K562 (cell line): ENCODE measurements around the gene P2RY14. TPM values are rescaled to one million over a fixed set of nuclear protein-coding genes. Genes with fewer than 3 reads are reported as not detected.
A peak's percentile ranks its signal among the peaks of the same experiment; 100 is the strongest.

Experiments
- ATAC-seq: fragments of 200-7000 bp; cut with Tn5 transposase; 3 replicates; pipeline ENCODE4 v1.9.1; 2020; ENCODE audit warnings: moderate library complexity
- BruUV-seq: library from RNA; stranded (reverse); fragments of 400-500 nt; replicated peaks from 2 replicates; lab custom pipeline; 2021; lab: Mats Ljungman, UMichigan
- CTCF ChIA-PET: fragments of 300-600 bp; formaldehyde crosslinking; extraction: SDS; loops from one replicate; lab custom pipeline; 2021; ENCODE audit warnings: low intra/inter-chr PET ratio; lab: Yijun Ruan, JAX
- POLR2A ChIA-PET: fragments of 300-600, 350-650 bp; sonication (Branson Sonifier 250); formaldehyde crosslinking; extraction: SDS; loops from one replicate; lab custom pipeline; 2021; ENCODE audit warnings: antibody characterized with exemption, inconsistent platforms; lab: Yijun Ruan, JAX
- DNase-seq, 4 experiments: peaks; one replicate each; pipeline versions ENCODE4 v3.0.0 to v3.0.0-alpha.2; 2011 to 2018; ENCODE audit warnings: low spot score in 3 of 4, mixed read lengths in 3 of 4; ENCODE audit errors: extremely low read depth in 1 of 4
- FAIRE-seq: peaks from 2 replicates; lab custom pipeline; 2011; peaks lifted over from hg19 to GRCh38; lab: Jason Lieb, UNC
- H2AFZ ChIP-seq: 2 replicates; pipeline ENCODE4 v1.6.0; 2011; ENCODE audit warnings: low read depth, low read length, control low read depth, inconsistent platforms
- H3K27ac ChIP-seq: fragments of 200-600 bp; 3 replicates; pipeline ENCODE4 v1.8.0; 2011; ENCODE audit warnings: low read depth, mild to moderate bottlenecking, control low read depth, inconsistent platforms, low read length, moderate library complexity, mixed read lengths; ENCODE audit errors: extremely low read depth
- H3K27me3 ChIP-seq, 2 experiments: fragments of 300-600 bp in 1 of 2; 2 replicates in 1 of 2; 3 replicates in 1 of 2; pipeline versions ENCODE4 v1.6.0 to v1.8.0; 2011; ENCODE audit warnings: inconsistent platforms in 2 of 2, low read length in 2 of 2, mild to moderate bottlenecking in 1 of 2, mixed read lengths in 1 of 2, moderate library complexity in 1 of 2; ENCODE audit not compliant: control insufficient read depth in 2 of 2, insufficient read depth in 2 of 2
- H3K36me3 ChIP-seq: fragments of 300-600 bp; 3 replicates; pipeline ENCODE4 v1.8.0; 2011; ENCODE audit warnings: mild to moderate bottlenecking, low read length, inconsistent platforms; ENCODE audit not compliant: control insufficient read depth, insufficient read depth
- H3K4me1 ChIP-seq, 2 experiments: fragments of 200-600 bp in 1 of 2; replicated peaks in 1 of 2; 2 replicates in 1 of 2; 3 replicates in 1 of 2; pipeline versions ENCODE4 v1.5.1 to v1.8.0; 2011; ENCODE audit warnings: inconsistent platforms in 2 of 2, low read length in 2 of 2, mild to moderate bottlenecking in 1 of 2, mixed read lengths in 1 of 2, moderate library complexity in 1 of 2; ENCODE audit not compliant: control insufficient read depth in 2 of 2, insufficient read depth in 2 of 2
- H3K4me2 ChIP-seq: 2 replicates; pipeline ENCODE4 v1.6.1; 2011; ENCODE audit warnings: low read length, control low read depth, inconsistent platforms, mixed read lengths; ENCODE audit not compliant: insufficient read depth
- H3K4me3 ChIP-seq: fragments of 200-600 bp; sonication (generic), shearing (Covaris generic); 2 replicates; pipeline ENCODE4 v1.5.1; 2016; ENCODE audit warnings: control low read depth, inconsistent platforms
- H3K79me2 ChIP-seq: fragments of 200-600 bp; 3 replicates; pipeline ENCODE4 v1.8.0; 2011; ENCODE audit warnings: low read length, inconsistent platforms; ENCODE audit not compliant: control insufficient read depth, insufficient read depth
- H3K9ac ChIP-seq, 2 experiments: 2 replicates each; pipeline versions ENCODE4 v1.6.0 to v1.6.1; 2011; ENCODE audit warnings: low read depth in 2 of 2, low read length in 2 of 2, control low read depth in 1 of 2, inconsistent platforms in 1 of 2, mild to moderate bottlenecking in 1 of 2, mixed read lengths in 1 of 2; ENCODE audit not compliant: insufficient read depth in 1 of 2
- H3K9me1 ChIP-seq: one replicate; pipeline ENCODE4 v1.6.0; 2011; ENCODE audit warnings: inconsistent platforms, mild to moderate bottlenecking, low read length, moderate library complexity; ENCODE audit not compliant: control insufficient read depth, insufficient read depth
- H3K9me3 ChIP-seq: replicated peaks from 2 replicates; pipeline ENCODE4 v1.5.1; 2011; ENCODE audit warnings: low read depth, low read length, inconsistent platforms; ENCODE audit not compliant: control insufficient read depth, insufficient read depth
- H4K20me1 ChIP-seq: replicated peaks from 2 replicates; pipeline ENCODE4 v1.6.1; 2011; ENCODE audit warnings: low read length, inconsistent platforms, mixed read lengths; ENCODE audit not compliant: control insufficient read depth, insufficient read depth
- NBN ChIP-seq: fragments of 450-650 bp; IDR thresholded peaks from 2 replicates; pipeline ENCODE4 v1.6.1; 2016; ENCODE audit warnings: low read depth, mild to moderate bottlenecking
- NCOA6 ChIP-seq: fragments of 450-650 bp; IDR thresholded peaks from 2 replicates; pipeline ENCODE4 v1.6.1; 2017; ENCODE audit warnings: mild to moderate bottlenecking
- RBBP5 ChIP-seq: fragments of 200-600 bp; sonication (generic); IDR thresholded peaks from 2 replicates; pipeline ENCODE4 v1.6.1; 2012; ENCODE audit warnings: borderline replicate concordance, mild to moderate bottlenecking, low read length, control low read depth, inconsistent platforms; ENCODE audit not compliant: insufficient read depth, poor library complexity, severe bottlenecking
- RBM17 ChIP-seq: fragments of 200-400 bp; formaldehyde crosslinking; IDR thresholded peaks from 2 replicates; pipeline ENCODE4 v1.6.1; 2017; ENCODE audit warnings: low read depth, mild to moderate bottlenecking, low read length, borderline replicate concordance
- SAFB2 ChIP-seq: fragments of 200-400 bp; formaldehyde crosslinking; IDR thresholded peaks from 2 replicates; pipeline ENCODE4 v1.6.1; 2018; ENCODE audit warnings: borderline replicate concordance, low read length, low read depth, moderate library complexity; ENCODE audit not compliant: severe bottlenecking
- SLC30A9 ChIP-seq: fragments of 250-450 bp; sonication (Bioruptor Pico); IDR thresholded peaks from 2 replicates; pipeline ENCODE4 v1.8.0; 2022; ENCODE audit warnings: mild to moderate bottlenecking, moderate library complexity
- ZKSCAN1 ChIP-seq: fragments of 150-350 bp; IDR thresholded peaks from 2 replicates; pipeline ENCODE4 v1.6.1; 2016; ENCODE audit warnings: low read depth, low read length
- ZNF12 ChIP-seq: sonication (generic); formaldehyde crosslinking; IDR thresholded peaks from 2 replicates; pipeline ENCODE4 v1.4.0; 2020; ENCODE audit warnings: mild to moderate bottlenecking, missing genetic modification reagents
- ZNF134 ChIP-seq: fragments of 250-450 bp; sonication (Bioruptor Pico); conservative IDR thresholded peaks from 2 replicates; pipeline ENCODE4 v1.4.0; 2020
- ZNF316 ChIP-seq: fragments of 450-650 bp; IDR thresholded peaks from 2 replicates; pipeline ENCODE4 v1.6.1; 2016
- ZNF41 ChIP-seq: fragments of 250-450 bp; sonication (Bioruptor Pico); conservative IDR thresholded peaks from 2 replicates; pipeline ENCODE4 v1.4.0; 2020; ENCODE audit warnings: mild to moderate bottlenecking
- ZNF561 ChIP-seq: fragments of 450-650 bp; formaldehyde crosslinking; conservative IDR thresholded peaks from 2 replicates; pipeline ENCODE4 v1.4.0; 2020; ENCODE audit warnings: mild to moderate bottlenecking, moderate library complexity
- ZNF75A ChIP-seq: fragments of 450-650 bp; formaldehyde crosslinking; IDR thresholded peaks from 2 replicates; pipeline ENCODE4 v1.4.0; 2020; ENCODE audit warnings: mild to moderate bottlenecking
- WGBS: fragments of 100-300 bp; shearing (Covaris generic); methylation state at CpG from one replicate; pipeline ENCODE4 v1.1.6; 2016; ENCODE audit warnings: low coverage, mixed read lengths; ENCODE audit not compliant: insufficient coverage; ENCODE audit errors: missing lambda C conversion rate; 5-methylcytosine and 5-hydroxymethylcytosine counted together
- in situ Hi-C: fragments of 300-500 bp; cut with MboI; formaldehyde crosslinking; loops from 4 replicates; pipeline ENCODE4 v1.15.0; 2018; ENCODE audit warnings: inconsistent platforms, mixed read lengths
- intact Hi-C: fragments of 100-400 bp; cut with micrococcal nuclease; formaldehyde crosslinking; loops from 2 replicates; pipeline ENCODE4 v1.14.2; 2022
- polyA plus RNA-seq, 8 experiments: library from polyadenylated mRNA; depleted of rRNA in 4 of 8; stranded (reverse) in 5 of 8; unstranded in 3 of 8; fragments of >200 nt; fragmentation: Nextera tagmentation in 2 of 8; fragmentation: Illumina TruSeq in 1 of 8; extraction: Ambion mirVana in 2 of 8; extraction: Trizol in 1 of 8; gene quantifications; 2 replicates each; pipeline versions ENCODE4 v1.2.1 to v1.2.3, GENCODE V29; 2011 to 2014; ENCODE audit warnings: inconsistent platforms in 1 of 8, missing spikeins in 1 of 8
- total RNA-seq, 7 experiments: library from RNA; depleted of rRNA in 6 of 7; stranded (reverse); fragments of >200 nt in 6 of 7; fragmentation: Illumina TruSeq in 2 of 7; extraction: Trizol in 2 of 7; gene quantifications; 2 replicates each; pipeline versions ENCODE4 v1.2.1 to v1.2.3, GENCODE V29; 2011 to 2021; ENCODE audit warnings: low replicate concordance in 1 of 7
- TF ChIP-seq, protein P1 (sequence below): fragments of 250-450 bp; sonication (Bioruptor Pico); IDR thresholded peaks from 2 replicates; pipeline ENCODE4 v1.4.0; 2020; ENCODE audit warnings: mild to moderate bottlenecking, moderate library complexity

The P2RY14 gene
- total and polyA plus RNA-seq, 9 of the 15 experiments (the other 6 are each of a cell fraction or from before 2014, with no cell fraction given) = not detected

DNA sequence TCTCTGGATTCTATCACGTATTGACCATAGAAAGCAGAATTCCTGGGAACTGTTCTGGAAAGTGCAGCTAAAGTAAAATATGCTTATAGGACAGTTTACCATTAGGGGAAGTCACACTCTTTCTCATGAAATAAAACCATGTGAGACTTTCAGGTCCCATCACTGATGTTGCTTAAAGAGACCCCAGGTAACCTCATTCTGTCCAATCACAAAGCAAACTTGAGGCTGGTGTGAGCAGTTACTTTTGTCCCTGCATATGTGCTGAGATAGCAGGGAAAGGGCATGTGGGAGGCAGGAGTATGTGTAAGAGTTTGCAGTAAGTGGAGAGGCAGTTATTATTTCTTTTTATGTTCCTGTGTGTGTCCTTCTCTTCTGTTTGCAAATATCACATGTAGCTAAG is 22.2 kb upstream of the P2RY14 start:
- H3K9me1 ChIP-seq = no peaks in the 10 kb centered on the region

DNA sequence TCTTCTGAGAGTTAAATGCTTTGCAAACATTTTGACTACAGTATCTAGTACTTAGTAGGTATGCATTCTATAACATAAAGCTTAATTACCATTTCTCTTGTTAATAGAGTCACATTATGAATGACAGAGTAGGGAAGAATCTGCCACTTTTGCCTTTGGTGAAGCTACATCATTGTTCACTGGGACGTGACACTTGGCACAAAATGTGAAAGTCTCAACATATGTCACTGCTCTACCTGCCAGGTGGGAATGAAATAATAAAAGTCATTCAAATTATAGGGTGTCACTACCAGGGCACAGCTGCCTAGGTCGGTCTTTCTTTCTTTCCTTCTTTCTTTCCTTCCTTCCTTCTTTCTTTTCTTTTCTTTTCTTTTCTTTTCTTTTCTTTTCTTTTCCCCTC is 20.7 kb upstream of the P2RY14 start:
- no peaks in the 10 kb centered on the region; the same call in 1 of the 2 replicates for H4K20me1 ChIP-seq
- no peak overlapping the region for H3K4me3 ChIP-seq
- intact Hi-C loops (no loop called here), in situ Hi-C loops (no loop called here)
- no peak for ATAC-seq
- no peaks in the 10 kb centered on the region for H3K36me3 ChIP-seq
- H3K9me1 ChIP-seq = no peaks in the 10 kb centered on the region
- no peak overlapping the region for H3K4me2 ChIP-seq
- H3K9ac ChIP-seq = no peak overlapping the region
- no peak overlapping the region for H2AFZ ChIP-seq
- FAIRE-seq = no peak
- no peak overlapping the region for H3K27ac ChIP-seq
- no peaks in the 10 kb centered on the region for H3K79me2 ChIP-seq
- no peak for DNase-seq
- POLR2A ChIA-PET = no interaction called here
- no peaks in the 10 kb centered on the region for H3K9me3 ChIP-seq
- 0% methylated on average over 1 of the region's 2 CpGs for WGBS
- no TSS peak for BruUV-seq
- CTCF ChIA-PET = no interaction called here
- peaks cover 11 to 14% of the 10 kb centered on the region in 2 experiments; a peak in 4 of 5 replicates for H3K27me3 ChIP-seq
- H3K4me1 ChIP-seq = no peaks in the 10 kb centered on the region
- TF ChIP-seq NBN = no peak
- no peak for TF ChIP-seq SAFB2
- TF ChIP-seq RBBP5 = no peak
- TF ChIP-seq, protein P1, sequence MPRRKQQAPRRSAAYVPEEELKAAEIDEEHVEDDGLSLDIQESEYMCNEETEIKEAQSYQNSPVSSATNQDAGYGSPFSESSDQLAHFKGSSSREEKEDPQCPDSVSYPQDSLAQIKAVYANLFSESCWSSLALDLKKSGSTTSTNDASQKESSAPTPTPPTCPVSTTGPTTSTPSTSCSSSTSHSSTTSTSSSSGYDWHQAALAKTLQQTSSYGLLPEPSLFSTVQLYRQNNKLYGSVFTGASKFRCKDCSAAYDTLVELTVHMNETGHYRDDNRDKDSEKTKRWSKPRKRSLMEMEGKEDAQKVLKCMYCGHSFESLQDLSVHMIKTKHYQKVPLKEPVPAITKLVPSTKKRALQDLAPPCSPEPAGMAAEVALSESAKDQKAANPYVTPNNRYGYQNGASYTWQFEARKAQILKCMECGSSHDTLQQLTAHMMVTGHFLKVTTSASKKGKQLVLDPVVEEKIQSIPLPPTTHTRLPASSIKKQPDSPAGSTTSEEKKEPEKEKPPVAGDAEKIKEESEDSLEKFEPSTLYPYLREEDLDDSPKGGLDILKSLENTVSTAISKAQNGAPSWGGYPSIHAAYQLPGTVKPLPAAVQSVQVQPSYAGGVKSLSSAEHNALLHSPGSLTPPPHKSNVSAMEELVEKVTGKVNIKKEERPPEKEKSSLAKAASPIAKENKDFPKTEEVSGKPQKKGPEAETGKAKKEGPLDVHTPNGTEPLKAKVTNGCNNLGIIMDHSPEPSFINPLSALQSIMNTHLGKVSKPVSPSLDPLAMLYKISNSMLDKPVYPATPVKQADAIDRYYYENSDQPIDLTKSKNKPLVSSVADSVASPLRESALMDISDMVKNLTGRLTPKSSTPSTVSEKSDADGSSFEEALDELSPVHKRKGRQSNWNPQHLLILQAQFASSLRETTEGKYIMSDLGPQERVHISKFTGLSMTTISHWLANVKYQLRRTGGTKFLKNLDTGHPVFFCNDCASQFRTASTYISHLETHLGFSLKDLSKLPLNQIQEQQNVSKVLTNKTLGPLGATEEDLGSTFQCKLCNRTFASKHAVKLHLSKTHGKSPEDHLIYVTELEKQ (CRISPR knock-in tag) = no peak
- no peak for TF ChIP-seq ZNF75A (CRISPR knock-in tag)
- no peak for TF ChIP-seq ZNF561 (CRISPR knock-in tag)
- no peak for TF ChIP-seq ZNF12 (CRISPR knock-in tag)
- no peak for TF ChIP-seq SLC30A9
- no peak for TF ChIP-seq ZNF41 (CRISPR knock-in tag)
- no peak for TF ChIP-seq NCOA6

More for the DNA sequence above, 22.2 kb upstream of the P2RY14 start:
- Histone ChIP-seq H3K27ac (no peak overlapping the region), H4K20me1 (no peaks in the 10 kb centered on the region; the same call in 1 of the 2 replicates), H3K4me1 (no peaks in the 10 kb centered on the region), H3K9me3 (no peaks in the 10 kb centered on the region), H3K27me3 (peaks cover 3 to 9% of the 10 kb centered on the region in 2 experiments; a peak in 3 of 5 replicates), H3K4me2 (no peak overlapping the region), H3K4me3 (no peak overlapping the region), H2AFZ (no peak overlapping the region), H3K36me3 (no peaks in the 10 kb centered on the region), H3K9ac (no peak overlapping the region), H3K79me2 (no peaks in the 10 kb centered on the region)
- 0% methylated on average over 1 of the region's 1 CpG for WGBS
- FAIRE-seq (no peak), ATAC-seq (no peak), DNase-seq (no peak)
- ChIA-PET POLR2A (interaction anchor here (0.6 to 0.7 kb wide), 2 partner anchors 9 to 40 kb away, joined by 3 read pairs; no protein-coding TSS in a partner anchor), CTCF (no interaction called here)
- intact Hi-C loops (no loop called here), in situ Hi-C loops (no loop called here)
- no TSS peak for BruUV-seq
- TF ChIP-seq ZKSCAN1 = no peak
- TF ChIP-seq ZNF134 (CRISPR knock-in tag) = no peak
- no peak for TF ChIP-seq RBM17
- peak; percentile 22; the same call in 1 of the 2 replicates for TF ChIP-seq ZNF316
